OCI-LY1 (cell line): ENCODE results near the gene EGFL7.

Experiments
- H2AFZ ChIP-seq: fragments of 200-600 bp; sonication (generic), shearing (Covaris generic); 2 replicates; pipeline ENCODE4 v1.6.0; 2014; ENCODE audit warnings: antibody characterized with exemption, mild to moderate bottlenecking, low read length
- H3F3A ChIP-seq: fragments of 200-600 bp; sonication (generic), shearing (Covaris generic); 2 replicates; pipeline ENCODE4 v1.6.0; 2014; ENCODE audit warnings: mild to moderate bottlenecking, antibody characterized with exemption, low read length, moderate library complexity; ENCODE audit not compliant: insufficient read depth
- H3K27ac ChIP-seq: fragments of 200-600 bp; sonication (generic); 2 replicates; pipeline ENCODE4 v1.5.1; 2014; ENCODE audit warnings: low read length, mixed run types, mild to moderate bottlenecking, low read depth; ENCODE audit not compliant: poor library complexity, severe bottlenecking
- H3K27me3 ChIP-seq: fragments of 200-600 bp; sonication (generic); 2 replicates; pipeline ENCODE4 v1.6.0; 2014; ENCODE audit warnings: antibody characterized with exemption, mild to moderate bottlenecking, low read length, moderate library complexity; ENCODE audit not compliant: insufficient read depth
- H3K36me3 ChIP-seq: fragments of 200-600 bp; sonication (generic); 2 replicates; pipeline ENCODE4 v1.6.1; 2014; ENCODE audit warnings: mild to moderate bottlenecking, antibody characterized with exemption, low read length, moderate library complexity, mixed read lengths; ENCODE audit not compliant: insufficient read depth
- H3K4me1 ChIP-seq: fragments of 200-600 bp; sonication (generic); 2 replicates; pipeline ENCODE4 v1.5.1; 2014; ENCODE audit warnings: mild to moderate bottlenecking, low read length, moderate library complexity; ENCODE audit not compliant: insufficient read depth, severe bottlenecking
- H3K4me2 ChIP-seq: fragments of 200-600 bp; sonication (generic), shearing (Covaris generic); 2 replicates; pipeline ENCODE4 v1.6.1; 2014; ENCODE audit warnings: low read length
- H3K4me3 ChIP-seq: fragments of 200-600 bp; sonication (generic); 2 replicates; pipeline ENCODE4 v1.5.1; 2014; ENCODE audit warnings: low read length, low read depth, mild to moderate bottlenecking, mixed read lengths; ENCODE audit not compliant: poor library complexity, severe bottlenecking
- H3K79me2 ChIP-seq: fragments of 200-600 bp; shearing (Covaris generic); 2 replicates; pipeline ENCODE4 v1.6.1; 2016; ENCODE audit warnings: mixed run types, low read length, mixed read lengths; ENCODE audit not compliant: insufficient read depth
- H3K9ac ChIP-seq: fragments of 200-600 bp; sonication (generic), shearing (Covaris generic); 2 replicates; pipeline ENCODE4 v1.6.1; 2014; ENCODE audit warnings: mild to moderate bottlenecking, low read length, mixed read lengths
- H3K9me2 ChIP-seq: fragments of 200-600 bp; sonication (generic), shearing (Covaris generic); 2 replicates; pipeline ENCODE4 v1.6.1; 2014; ENCODE audit warnings: low read depth, mild to moderate bottlenecking, low read length, mixed read lengths
- H3K9me3 ChIP-seq: fragments of 200-600 bp; shearing (Covaris generic); 2 replicates; pipeline ENCODE4 v1.6.1; 2014; ENCODE audit warnings: low read length, mixed read lengths
- H4K20me1 ChIP-seq: fragments of 200-600 bp; sonication (generic), shearing (Covaris generic); 2 replicates; pipeline ENCODE4 v1.6.0; 2016; ENCODE audit warnings: mild to moderate bottlenecking, low read length; ENCODE audit not compliant: insufficient read depth
- CTCF ChIP-seq: fragments of 200-600 bp; sonication (generic), shearing (Covaris generic); IDR thresholded peaks from 2 replicates; pipeline ENCODE4 v1.5.1; 2017; ENCODE audit warnings: mild to moderate bottlenecking, antibody characterized with exemption, low read length, moderate library complexity, mixed read lengths
- EZH2 ChIP-seq: fragments of 200-600 bp; sonication (generic), shearing (Covaris generic); IDR thresholded peaks from 2 replicates; pipeline ENCODE4 v1.8.0; 2017; ENCODE audit warnings: borderline replicate concordance, mixed run types, mild to moderate bottlenecking, antibody characterized with exemption, low read length, moderate library complexity, mixed read lengths

The EGFL7 gene

DNA sequence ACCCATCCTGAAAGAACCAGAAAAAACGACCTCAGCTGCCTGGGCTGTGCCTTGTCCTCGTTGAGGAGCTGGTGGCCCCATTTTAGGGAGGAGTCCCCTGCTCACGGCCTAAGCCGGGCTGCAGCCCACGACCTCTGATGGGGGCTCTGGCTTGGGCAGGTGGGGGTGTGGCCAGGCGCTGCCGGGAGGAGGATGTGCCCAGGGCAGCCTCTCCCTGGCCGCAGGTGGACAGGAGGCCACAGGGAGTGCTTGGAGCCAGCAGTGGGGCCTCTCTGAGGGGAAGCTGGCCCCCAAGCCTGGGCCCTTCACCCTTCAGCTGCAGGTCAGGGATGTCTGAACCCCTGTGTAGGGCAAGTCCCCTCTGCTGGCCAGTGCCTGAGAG is 52.2 kb downstream of the EGFL7 start:
- TF ChIP-seq CTCF (no peak), EZH2 (no peak)
- Histone ChIP-seq H3K9ac (no peak overlapping the region), H3K79me2 (no peaks in the 10 kb centered on the region), H2AFZ (no peak overlapping the region), H3K4me1 (no peaks in the 10 kb centered on the region), H3K4me3 (no peak overlapping the region), H4K20me1 (no peaks in the 10 kb centered on the region), H3K36me3 (no peaks in the 10 kb centered on the region), H3K27me3 (peaks cover 18% of the 10 kb centered on the region; the same call in 1 of the 2 replicates), H3K9me3 (no peaks in the 10 kb centered on the region), H3K9me2 (no peaks in the 10 kb centered on the region), H3K4me2 (no peak overlapping the region), H3F3A (no peaks in the 10 kb centered on the region), H3K27ac (no peak overlapping the region)

GRCh38 chr9:136717399-136717798 is 54.7 kb downstream of the EGFL7 start:
- Histone ChIP-seq H3K79me2 (no peaks in the 10 kb centered on the region), H3K9me2 (no peaks in the 10 kb centered on the region), H3F3A (no peaks in the 10 kb centered on the region), H3K4me1 (no peaks in the 10 kb centered on the region), H4K20me1 (no peaks in the 10 kb centered on the region), H3K9me3 (no peaks in the 10 kb centered on the region), H3K4me3 (no peak overlapping the region), H3K4me2 (no peak overlapping the region), H2AFZ (no peak overlapping the region), H3K27ac (no peak overlapping the region), H3K9ac (no peak overlapping the region), H3K27me3 (peaks cover 13% of the 10 kb centered on the region; the same call in 1 of the 2 replicates), H3K36me3 (peaks cover 5% of the 10 kb centered on the region)
- no peak for TF ChIP-seq CTCF
- no peak for TF ChIP-seq EZH2

- Histone ChIP-seq H3K4me2 (no peak overlapping the region), H3K9ac (no peak overlapping the region), H4K20me1 (no peaks in the 10 kb centered on the region), H3K4me3 (no peak overlapping the region), H2AFZ (no peak overlapping the region), H3K27me3 (peaks cover 13% of the 10 kb centered on the region; the same call in 1 of the 2 replicates), H3K4me1 (no peaks in the 10 kb centered on the region), H3F3A (no peaks in the 10 kb centered on the region), H3K36me3 (peaks cover 17% of the 10 kb centered on the region), H3K27ac (no peak overlapping the region), H3K79me2 (no peaks in the 10 kb centered on the region), H3K9me2 (no peaks in the 10 kb centered on the region), H3K9me3 (no peaks in the 10 kb centered on the region)
- no peak for TF ChIP-seq EZH2
- TF ChIP-seq CTCF, result no peak
Observed at GRCh38 chr9:136718345-136719194, 55.9 kb downstream of the EGFL7 start.
